Central memory CD4-positive, alpha-beta T cell (primary cell): ENCODE data around the gene BECN2.

Experiments
- DNase-seq: peaks from one replicate; pipeline ENCODE4 v3.0.0; 2022
- total RNA-seq, 3 experiments: gene quantifications; one replicate each; lab custom pipeline; 2026; lab: John Stamatoyannopoulos, UW

The BECN2 gene, protein sequence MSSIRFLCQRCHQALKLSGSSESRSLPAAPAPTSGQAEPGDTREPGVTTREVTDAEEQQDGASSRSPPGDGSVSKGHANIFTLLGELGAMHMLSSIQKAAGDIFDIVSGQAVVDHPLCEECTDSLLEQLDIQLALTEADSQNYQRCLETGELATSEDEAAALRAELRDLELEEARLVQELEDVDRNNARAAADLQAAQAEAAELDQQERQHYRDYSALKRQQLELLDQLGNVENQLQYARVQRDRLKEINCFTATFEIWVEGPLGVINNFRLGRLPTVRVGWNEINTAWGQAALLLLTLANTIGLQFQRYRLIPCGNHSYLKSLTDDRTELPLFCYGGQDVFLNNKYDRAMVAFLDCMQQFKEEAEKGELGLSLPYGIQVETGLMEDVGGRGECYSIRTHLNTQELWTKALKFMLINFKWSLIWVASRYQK
- 0 reads per million in 3 experiments for total RNA-seq

DNA sequence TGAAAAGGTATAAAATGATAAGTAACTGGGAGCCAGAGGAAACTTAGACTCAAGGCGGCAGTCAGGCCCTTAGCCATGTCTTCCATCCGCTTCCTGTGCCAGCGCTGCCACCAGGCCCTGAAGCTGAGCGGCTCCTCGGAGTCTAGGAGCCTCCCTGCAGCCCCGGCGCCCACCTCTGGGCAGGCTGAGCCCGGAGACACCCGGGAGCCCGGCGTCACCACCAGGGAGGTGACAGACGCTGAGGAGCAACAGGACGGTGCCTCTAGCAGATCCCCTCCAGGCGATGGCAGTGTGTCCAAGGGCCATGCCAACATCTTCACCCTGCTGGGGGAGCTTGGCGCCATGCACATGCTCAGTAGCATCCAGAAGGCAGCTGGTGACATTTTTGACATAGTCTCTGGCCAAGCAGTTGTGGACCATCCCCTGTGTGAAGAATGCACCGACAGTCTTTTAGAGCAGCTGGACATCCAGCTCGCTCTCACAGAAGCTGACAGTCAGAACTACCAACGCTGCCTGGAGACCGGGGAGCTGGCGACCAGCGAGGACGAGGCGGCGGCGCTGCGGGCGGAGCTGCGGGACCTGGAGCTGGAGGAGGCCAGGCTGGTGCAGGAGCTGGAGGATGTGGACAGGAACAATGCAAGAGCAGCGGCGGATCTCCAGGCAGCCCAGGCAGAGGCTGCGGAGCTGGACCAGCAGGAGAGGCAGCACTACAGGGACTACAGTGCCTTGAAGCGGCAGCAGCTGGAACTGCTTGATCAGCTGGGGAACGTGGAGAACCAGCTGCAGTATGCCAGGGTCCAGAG lies at the start of gene BECN2:
Gene BECN2, plus strand, starts transcription at position 76 of the 803 bp plus-strand sequence. Its CDS starts 0 bp downstream, at position 76.
- DNase-seq = no peak

DNA sequence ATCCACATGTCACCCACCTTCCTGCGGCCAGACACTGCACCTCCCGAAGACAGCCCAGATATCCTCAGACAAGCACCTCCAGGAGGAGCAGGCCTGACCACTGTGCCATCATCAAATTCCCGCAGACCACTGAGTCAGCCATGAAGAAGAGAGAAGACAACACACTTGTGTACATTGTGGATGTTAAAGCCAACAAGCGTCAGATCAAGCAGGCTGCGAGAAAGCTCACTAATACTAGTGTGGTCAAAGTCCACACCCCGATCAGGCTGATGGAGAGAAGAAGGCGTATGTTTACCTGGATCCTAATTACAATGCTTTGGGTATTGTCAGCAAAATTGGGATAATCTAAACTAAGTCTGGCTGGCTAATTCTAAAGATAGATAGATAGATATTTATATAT lies 41.4 kb upstream of the BECN2 start:
- DNase-seq = no peak

DNA sequence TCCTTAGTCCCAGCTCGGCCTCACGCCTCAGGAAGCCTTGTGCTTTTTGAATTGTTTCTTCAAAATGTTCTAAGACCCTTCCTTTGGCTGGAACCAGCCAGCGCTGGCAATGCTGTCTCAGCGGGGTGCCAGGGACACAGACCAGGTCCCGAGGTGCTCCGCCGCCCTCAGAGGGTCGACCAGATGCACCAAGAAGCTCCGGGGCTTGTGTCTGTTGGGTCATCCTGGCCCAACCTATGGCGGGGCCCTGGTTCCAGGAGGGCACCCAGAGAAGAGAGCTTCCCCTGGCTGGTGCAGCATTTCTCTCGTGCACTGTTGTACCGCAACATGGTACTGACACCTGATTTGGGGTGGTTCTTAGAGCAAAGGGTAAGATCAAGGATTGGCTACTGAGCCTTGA lies 40.1 kb upstream of the BECN2 start:
- DNase-seq = no peak

DNA sequence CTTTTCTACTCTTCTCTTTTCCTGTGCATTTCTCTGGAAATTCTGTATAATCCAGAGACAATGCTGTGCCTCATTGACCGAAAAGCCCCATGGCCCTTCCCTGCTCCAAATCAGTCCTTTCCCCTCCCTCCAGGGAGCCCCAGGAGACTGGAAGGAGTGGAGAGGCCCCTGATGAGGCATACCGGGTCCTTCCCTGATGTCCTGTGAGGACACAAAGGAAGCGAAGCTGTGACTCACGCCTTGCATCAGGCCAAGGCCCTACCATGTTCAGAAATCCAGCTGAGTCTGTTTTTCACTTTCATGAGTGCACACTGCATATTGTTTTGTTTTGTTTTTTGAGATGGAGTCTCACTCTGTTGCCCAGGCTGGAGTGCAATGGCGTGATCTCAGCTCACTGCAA lies 38.7 kb upstream of the BECN2 start:
- no peak for DNase-seq

DNA sequence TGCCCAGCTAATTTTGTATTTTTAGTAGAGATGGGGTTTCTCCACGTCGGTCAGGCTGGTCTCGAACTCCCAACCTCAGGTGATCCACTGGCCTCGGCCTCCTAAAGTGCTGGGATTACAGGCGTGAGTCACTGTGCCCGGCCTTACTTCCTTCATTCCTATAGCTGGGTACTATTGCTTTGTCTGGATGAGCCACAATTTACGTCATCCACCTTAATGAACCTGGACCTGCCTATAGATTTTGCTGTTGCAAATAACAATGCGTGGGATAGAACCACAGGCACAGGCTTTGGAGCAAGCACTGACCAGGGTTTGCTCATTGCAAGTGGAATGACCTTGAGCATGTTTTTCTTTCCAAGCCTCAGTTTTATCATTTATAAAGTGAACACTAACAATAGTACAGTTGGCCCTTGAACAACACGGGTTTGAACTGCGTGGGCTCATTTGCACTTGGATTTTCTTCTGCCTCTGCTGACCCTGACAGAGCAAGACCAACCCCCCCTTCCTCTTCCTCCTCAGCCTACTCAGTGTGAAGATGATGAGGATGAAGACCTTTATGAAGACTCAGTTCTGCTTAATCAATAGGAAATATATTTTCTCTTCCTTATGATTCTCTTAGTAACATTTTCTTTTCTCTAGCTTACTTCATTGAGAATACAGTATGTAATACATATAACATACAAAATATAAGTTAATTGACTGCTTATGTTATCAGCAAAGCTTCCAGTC lies 33.3 kb upstream of the BECN2 start:
- no peak for DNase-seq

DNA sequence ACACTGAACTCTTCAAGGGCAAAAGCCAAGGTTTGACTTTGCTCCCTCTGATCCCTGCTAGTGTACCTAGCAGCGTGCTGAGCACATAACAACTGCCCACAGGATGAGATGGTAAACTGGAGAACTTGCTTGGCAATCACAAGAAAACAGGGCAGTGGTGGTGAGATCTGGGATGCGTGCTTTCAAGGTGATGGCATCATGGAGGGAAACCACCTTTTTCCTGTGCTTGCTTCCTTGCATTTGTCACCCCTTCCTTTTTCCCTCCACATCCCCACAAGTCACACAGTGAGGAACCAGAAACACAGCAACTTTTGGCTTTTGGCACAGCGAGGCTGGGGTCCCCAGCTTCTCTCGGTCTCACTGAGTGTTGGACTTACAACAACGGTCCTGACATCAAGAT lies 31.4 kb upstream of the BECN2 start:
- no peak for DNase-seq

DNA sequence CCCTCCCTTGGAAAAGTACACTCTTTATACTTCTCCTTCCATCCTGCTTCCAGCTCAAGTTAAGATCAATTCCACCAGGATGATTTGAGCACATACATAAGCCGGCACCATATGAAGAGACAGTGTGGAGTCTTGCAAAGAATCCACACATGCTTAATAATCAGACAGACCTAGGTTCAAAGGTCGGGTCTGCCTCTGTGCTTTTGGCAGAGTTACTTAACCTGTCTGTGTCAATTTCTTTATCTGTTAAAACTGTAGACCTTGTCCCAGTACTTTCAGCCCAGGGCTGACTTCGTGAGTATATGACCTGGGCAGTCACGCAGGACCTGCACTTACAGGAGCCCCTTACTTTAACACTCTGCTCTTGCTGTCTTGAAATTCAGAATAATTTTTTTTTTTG lies 30.2 kb upstream of the BECN2 start:
- DNase-seq = no peak

DNA sequence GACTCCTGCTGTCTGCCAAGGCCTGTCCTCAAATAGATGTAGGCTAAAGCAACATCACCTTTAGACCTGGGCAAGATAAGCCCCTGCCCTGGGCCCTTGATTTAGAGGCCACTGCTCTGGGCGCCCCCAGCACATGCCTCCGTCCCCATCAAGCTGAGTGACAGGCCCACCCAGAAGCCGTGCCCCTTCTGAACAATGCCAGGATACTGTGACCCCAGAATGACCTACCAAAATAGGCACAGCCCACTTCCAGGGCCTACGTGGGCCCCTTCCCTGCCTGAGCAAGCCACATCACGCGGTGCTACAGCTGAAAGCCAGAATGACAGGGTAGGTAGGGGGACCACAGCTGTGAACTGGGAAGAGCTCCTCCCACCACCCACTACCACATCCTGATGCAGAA lies 24.7 kb upstream of the BECN2 start:
- no peak for DNase-seq

DNA sequence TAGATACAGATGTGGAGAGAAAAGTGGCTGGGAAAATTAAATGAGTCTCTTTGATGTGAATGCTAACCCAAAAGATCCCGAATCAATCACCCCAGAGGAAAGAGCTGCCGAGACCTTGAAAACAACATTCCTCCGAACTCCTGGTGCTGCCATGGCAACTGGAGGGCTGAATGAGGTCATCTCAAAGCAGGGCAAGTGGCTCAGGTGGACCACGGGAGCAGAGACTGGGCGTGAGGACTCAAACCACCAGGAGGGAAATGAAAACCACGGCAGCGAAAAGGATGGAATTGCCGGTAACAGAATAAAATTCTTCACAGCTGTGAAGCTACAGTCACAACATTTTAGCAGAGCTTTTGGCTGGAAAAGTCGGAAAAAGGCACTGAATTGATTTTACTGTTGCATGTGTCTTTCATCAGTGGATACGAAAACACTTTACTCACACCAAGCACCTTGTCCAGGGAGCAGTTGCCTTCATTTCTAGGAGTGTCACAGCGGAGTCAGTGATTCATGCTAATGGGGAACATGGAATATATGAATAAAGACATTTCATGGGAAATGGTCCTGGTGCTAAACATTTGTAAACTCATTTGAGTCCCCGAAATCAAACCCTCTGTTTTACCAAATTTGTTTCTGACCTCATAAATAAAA lies 23.2 kb upstream of the BECN2 start:
- DNase-seq = no peak

DNA sequence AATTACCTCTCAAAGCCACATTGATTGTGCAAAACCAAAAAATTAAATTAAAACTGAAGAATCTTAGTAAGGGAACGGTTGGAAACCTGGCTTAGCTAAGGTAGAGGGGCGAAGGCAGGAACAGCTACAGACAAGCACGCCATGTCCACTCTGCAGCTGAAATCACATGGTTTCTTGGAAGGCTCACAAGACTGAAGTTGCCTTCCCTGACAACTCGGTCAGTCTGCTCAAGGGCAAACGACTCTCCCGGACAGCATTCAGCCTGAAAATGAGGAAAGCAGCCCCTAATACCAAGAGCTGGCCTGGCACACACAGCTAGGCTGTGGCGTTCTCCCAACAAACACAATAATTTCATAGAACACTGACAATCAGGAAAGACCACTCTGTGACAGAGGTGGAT lies 22.7 kb upstream of the BECN2 start:
- DNase-seq = no peak

DNA sequence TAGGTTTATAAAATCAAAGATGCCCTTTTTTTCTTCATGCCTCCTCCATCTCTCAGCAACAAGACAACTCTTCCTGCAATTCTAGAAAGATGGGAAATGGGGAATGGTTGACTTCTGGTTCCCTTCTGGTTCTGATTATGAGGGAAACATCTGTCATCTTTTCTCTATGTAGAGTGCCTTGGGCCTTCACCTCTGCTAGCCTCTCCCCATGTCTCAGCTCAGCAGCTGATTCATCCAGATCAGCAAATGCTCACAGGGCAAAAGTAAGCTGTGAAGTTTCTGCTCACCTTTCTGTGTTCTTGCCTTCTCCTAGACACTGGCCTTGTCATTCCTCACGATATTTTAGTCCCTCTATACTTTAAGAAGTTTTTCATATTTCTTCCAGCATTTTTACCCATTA lies 17.8 kb upstream of the BECN2 start:
- DNase-seq = no peak

DNA sequence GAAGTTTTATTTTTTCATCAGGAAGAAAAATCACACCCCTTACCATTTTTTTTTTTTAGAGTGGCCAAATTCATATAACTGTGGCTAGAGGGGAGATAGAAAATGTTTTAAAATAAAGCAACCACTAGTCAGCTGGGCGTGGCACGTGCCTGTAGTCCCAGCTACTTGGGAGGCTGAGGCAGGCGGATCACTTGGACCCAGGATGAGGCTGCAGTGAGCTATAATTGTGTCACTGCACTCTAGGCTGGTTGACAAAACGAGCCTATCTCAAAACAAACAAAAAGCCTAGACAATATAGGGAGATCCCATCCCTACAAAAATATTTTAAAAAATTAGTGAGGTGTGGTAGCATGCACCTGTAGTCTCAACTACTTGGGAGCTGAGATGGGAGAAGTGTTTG lies 14.8 kb upstream of the BECN2 start:
- DNase-seq = no peak

DNA sequence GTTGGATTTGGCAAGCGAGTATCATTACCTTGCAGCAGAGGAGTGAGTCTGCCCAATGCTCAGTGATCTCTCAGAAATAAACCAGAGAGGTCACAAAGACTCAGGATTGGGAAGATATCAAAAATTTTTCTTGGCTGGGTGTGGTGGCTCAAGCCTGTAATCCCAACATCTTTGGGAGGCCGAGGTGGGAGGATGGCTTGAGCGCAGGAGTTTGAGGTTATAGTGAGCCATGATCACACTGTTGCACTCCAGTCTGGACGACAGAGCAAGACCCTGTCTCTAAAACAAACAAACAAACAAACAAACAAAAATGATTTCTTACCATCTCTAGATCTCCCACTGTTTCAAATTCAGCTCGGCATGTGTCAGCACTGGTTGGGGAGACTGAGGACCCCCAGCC lies 13.3 kb upstream of the BECN2 start:
- DNase-seq = no peak

DNA sequence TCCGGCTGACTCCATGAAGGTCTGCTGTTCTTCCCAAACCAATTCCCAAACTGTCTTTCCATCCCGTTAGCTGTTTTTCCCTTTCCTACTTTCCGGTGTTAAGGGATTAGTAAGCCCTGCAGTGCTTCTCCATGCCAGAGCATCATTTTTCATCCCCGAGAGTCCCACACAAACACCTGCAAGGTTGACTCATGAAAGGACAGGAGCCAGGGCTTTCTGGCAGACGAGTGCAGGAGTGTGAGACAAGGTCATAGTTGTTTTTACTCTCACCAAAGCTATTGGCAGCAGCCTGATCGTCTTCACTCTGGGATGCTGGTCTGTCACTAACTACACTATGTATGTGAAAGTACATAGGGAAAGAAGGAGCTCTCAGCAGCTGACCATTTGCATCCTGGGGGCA lies 10.2 kb upstream of the BECN2 start:
- DNase-seq = no peak

DNA sequence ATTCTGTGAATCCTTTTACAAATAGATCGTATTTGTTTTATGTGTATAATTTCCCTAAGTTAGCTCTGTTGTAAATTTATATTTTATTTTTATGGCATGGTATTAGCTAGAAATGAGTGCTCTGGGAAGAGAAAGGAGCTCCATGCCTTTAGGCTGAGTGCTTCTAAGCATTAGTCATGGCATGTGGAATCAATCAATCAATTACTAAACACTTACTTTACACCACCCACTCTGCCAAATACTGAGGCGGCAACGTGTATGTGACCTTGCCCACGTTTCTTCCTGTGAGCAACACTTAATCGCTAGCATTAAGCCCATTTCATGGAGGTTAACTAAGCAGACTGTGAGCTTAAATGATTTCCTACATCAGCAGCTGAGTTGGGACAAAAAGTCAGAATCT lies 7.2 kb upstream of the BECN2 start:
- no peak for DNase-seq

DNA sequence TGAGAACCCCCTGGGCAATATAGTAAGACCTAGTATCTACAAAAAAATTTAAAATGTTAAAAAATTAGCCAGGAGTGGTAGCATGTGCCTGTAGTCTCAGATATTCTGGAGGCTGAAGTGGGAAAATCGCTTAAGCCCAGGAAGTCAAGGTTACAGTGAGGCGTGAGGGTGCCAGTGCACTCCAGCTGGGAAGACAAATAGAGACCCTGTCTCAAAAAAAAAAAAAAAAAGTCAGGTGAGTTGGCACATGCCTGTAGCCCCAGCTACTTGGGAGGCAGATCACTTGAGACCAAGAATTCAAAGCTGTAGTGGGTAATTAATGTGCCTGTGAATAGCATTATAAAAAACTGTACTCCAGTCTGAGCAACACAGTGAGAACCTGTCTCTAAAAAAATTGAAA lies 4.6 kb downstream of the BECN2 start:
- no peak for DNase-seq

DNA sequence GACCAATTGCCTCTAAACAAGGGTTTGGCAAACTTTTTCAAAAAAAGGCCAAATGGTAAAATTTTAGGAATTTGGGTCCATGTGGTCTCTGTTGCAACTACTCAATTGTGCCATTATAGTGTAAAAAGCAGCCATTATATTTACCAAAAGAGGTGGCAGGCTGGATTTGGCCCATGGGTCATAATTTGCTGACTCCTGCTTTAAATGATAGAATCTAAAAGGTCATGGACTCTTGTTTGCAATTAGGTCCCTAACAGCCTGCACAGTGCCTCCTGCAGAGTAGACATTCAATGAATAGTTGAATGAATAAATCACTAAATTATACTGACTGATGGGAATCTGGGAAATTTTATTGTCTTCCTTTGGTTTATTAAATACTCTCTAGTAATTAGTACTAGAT lies 6.2 kb downstream of the BECN2 start:
- no peak for DNase-seq

DNA sequence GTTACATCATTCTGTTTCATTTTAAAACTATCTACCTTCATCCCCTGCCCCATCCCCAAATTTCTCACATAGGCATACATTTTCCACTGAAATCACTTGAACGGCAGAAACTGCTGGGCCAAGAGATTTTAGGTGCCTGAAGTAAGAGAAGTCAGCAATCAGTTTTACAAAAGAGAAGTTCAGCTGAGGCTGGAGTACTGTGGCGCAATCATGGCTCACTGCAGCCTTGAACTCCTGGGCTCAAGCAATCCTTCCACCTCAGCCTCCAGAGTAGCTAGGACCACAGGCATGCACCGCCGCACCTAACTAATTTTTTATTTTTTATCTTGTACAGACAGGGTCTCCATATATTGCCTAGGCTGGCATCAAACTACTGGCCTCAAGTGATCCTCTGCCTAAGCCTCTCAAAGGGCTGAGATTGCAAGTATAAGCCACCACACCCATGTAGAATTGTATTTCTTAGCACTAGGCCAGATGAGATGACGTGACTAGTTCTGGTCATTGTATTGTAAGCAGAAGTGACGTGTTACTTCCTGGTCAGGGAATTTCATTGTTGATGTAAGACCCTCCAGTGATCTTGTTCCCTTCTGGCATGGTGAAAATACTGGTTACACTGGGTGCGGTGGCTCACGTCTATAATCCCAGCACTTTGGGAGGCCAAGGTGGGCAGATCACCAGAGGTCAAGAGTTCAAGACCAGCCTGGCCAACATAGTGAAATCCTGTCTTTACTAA lies 7.1 kb downstream of the BECN2 start:
- DNase-seq = no peak

DNA sequence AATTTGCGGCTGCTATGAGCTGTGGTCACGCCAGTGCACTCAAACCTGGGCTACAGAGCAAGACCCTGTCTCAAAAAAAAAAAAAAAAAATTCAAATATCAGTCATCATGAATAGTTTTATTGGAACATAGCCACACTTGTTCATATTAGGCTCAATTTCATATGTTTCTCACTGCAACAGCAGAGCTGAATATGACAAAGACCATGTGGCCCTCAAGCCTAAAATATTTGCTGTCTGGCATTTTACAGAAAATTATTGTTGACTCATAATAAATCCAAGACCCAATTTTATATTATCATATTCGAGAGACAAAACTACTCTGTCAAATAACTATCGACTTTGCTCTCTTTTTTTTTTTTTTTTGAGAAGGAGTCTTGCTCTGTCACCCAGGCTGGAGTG lies 11.0 kb downstream of the BECN2 start:
- DNase-seq = no peak

DNA sequence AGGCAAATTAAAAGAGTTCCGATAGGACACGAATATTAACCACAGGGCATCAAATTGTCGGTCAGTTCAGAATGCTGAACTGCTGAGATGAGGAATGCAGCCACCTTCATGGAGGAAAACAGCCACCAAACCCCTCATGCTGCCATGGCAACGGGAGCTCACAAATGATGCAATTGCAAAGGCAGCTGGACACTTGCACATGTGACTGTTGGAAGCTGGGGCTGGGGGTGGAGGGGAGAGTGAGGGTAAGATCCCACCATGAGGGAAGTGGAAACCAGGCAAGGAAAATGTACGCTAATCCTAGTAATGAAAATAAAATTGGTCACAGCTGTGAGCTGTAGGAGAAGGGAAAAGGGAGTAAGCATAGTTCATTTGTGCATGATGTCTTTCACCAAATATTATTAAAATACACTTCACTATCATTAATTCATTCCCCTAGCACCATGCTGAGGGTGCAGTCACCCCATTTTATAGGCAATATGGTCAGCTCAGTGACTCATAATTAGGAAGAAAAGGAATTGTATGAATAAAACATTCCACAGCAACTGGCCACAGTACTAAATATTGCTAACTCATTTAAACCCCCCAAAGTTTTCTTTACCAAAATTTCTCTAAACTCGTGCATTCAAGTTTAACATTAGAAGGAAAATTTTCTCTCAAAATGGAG lies 15.3 kb downstream of the BECN2 start:
- no peak for DNase-seq

DNA sequence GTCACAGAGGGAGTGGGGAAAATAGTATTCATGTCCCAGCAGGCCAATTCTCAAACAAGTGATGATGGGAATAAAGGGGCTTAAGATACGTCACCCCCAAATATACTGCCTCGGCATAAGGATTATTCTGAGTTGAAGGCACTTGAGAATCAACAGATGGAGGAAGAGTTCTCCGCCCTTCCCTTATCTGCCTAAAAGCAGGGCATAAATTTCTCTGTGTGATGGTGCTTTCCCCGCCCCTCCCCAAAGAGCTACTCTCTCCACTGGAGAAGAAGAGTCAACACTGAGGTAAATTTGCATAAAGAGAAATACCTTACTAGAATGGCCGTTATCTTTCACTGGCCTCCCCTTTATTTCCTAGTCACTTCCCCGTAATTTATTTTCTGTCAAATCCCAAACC lies 18.7 kb downstream of the BECN2 start:
- no peak for DNase-seq

DNA sequence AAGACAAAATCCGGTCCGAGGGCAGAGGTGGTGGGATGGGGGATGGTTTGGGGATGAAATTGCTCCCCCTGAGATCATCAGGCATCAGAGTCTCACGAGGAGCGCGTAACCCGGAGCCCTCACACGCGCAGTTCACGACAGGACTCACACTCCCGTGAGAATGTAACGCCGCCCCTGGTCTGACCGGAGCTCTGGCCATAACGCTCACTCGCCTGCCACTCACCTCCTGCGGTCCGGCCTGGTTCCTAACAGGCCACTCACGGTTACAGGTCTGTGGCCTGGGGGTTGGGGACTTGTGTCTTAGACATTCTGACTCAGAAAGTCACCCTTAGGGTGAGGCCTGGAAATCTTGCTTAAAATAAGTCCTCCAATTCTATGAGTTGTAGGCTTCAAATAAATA lies 21.5 kb downstream of the BECN2 start:
- DNase-seq = no peak
